Neuronal stem cell (in vitro differentiated cells): Measurements from ENCODE around the gene SAMD4A.

Experiments
- DNase-seq: peaks from one replicate; pipeline ENCODE4 v3.0.0-alpha.2; 2013; ENCODE audit warnings: low spot score
- H2AFZ ChIP-seq: one replicate; pipeline ENCODE4 v1.6.1; 2013; ENCODE audit warnings: mild to moderate bottlenecking, low read length, inconsistent platforms
- H2AK5ac ChIP-seq: 2 replicates; pipeline ENCODE4 v1.6.1; 2013; ENCODE audit warnings: low read depth, mild to moderate bottlenecking, inconsistent platforms, low read length, moderate library complexity, mixed read lengths
- H2BK120ac ChIP-seq: 2 replicates; pipeline ENCODE4 v1.6.1; 2013; ENCODE audit warnings: low read depth, mild to moderate bottlenecking, inconsistent platforms, low read length, moderate library complexity, mixed read lengths
- H2BK12ac ChIP-seq: one replicate; pipeline ENCODE4 v1.6.1; 2013; ENCODE audit warnings: low read length, inconsistent platforms
- H2BK15ac ChIP-seq: 2 replicates; pipeline ENCODE4 v1.6.1; 2013; ENCODE audit warnings: mild to moderate bottlenecking, low read length, inconsistent platforms, mixed read lengths
- H2BK5ac ChIP-seq: one replicate; pipeline ENCODE4 v1.6.1; 2013; ENCODE audit warnings: inconsistent platforms, mild to moderate bottlenecking, low read length, moderate library complexity
- H3K14ac ChIP-seq: one replicate; pipeline ENCODE4 v1.6.1; 2013; ENCODE audit warnings: low read length, inconsistent platforms
- H3K18ac ChIP-seq: 2 replicates; pipeline ENCODE4 v1.6.1; 2013; ENCODE audit warnings: low read length, inconsistent platforms
- H3K23ac ChIP-seq: 2 replicates; pipeline ENCODE4 v1.6.1; 2013; ENCODE audit warnings: low read depth, mild to moderate bottlenecking, mixed read lengths, low read length, inconsistent platforms; ENCODE audit not compliant: poor library complexity
- H3K27ac ChIP-seq: replicated peaks from 3 replicates; pipeline ENCODE4 v1.5.1; 2013; ENCODE audit warnings: low read length, inconsistent platforms
- H3K27me3 ChIP-seq, 3 experiments: 2 replicates each; pipeline ENCODE4 v1.6.1; 2013; ENCODE audit warnings: low read length in 3 of 3, mild to moderate bottlenecking in 2 of 3, inconsistent platforms in 1 of 3, low read depth in 1 of 3, mixed read lengths in 1 of 3, moderate library complexity in 1 of 3; ENCODE audit not compliant: control insufficient read depth in 3 of 3, insufficient read depth in 3 of 3
- H3K36me3 ChIP-seq, 2 donors: replicated peaks in 1 of 2; 2 replicates each; pipeline ENCODE4 v1.6.1; 2013; ENCODE audit warnings: low read length in 2 of 2; ENCODE audit not compliant: control insufficient read depth in 2 of 2, insufficient read depth in 2 of 2
- H3K4ac ChIP-seq: 2 replicates; pipeline ENCODE4 v1.6.1; 2013; ENCODE audit warnings: inconsistent platforms, mild to moderate bottlenecking, low read length, moderate library complexity
- H3K4me1 ChIP-seq, 2 donors: 1 replicate in 1 of 2; 2 replicates in 1 of 2; pipeline ENCODE4 v1.6.1; 2013; ENCODE audit warnings: low read length in 2 of 2, low read depth in 1 of 2; ENCODE audit not compliant: control insufficient read depth in 2 of 2, insufficient read depth in 1 of 2
- H3K4me2 ChIP-seq: one replicate; pipeline ENCODE4 v1.6.1; 2013; ENCODE audit warnings: mild to moderate bottlenecking, low read length, inconsistent platforms; ENCODE audit not compliant: insufficient read depth, poor library complexity, severe bottlenecking
- H3K4me3 ChIP-seq, 2 donors: 2 replicates each; pipeline ENCODE4 v1.5.1; 2013; ENCODE audit warnings: low read length in 2 of 2, mild to moderate bottlenecking in 2 of 2, inconsistent platforms in 1 of 2, moderate library complexity in 1 of 2
- H3K79me1 ChIP-seq: one replicate; pipeline ENCODE4 v1.6.1; 2013; ENCODE audit warnings: low read depth, mild to moderate bottlenecking, inconsistent platforms, low read length, moderate library complexity
- H3K9ac ChIP-seq: one replicate; pipeline ENCODE4 v1.6.1; 2013; ENCODE audit warnings: mild to moderate bottlenecking, low read depth, low read length, inconsistent platforms; ENCODE audit not compliant: poor library complexity
- H3K9me3 ChIP-seq, 2 donors: replicated peaks in 1 of 2; 2 replicates each; pipeline versions ENCODE3 to v1.6.1; 2013; ENCODE audit warnings: low read length in 2 of 2, mild to moderate bottlenecking in 2 of 2, inconsistent platforms in 1 of 2, low read depth in 1 of 2, mixed read lengths in 1 of 2, moderate library complexity in 1 of 2; ENCODE audit not compliant: control insufficient read depth in 2 of 2, insufficient read depth in 1 of 2
- H4K8ac ChIP-seq: one replicate; pipeline ENCODE4 v1.6.1; 2013; ENCODE audit warnings: low read depth, mild to moderate bottlenecking, inconsistent platforms, low read length, moderate library complexity
- H4K91ac ChIP-seq: one replicate; pipeline ENCODE4 v1.6.1; 2013; ENCODE audit warnings: low read length, low read depth, mild to moderate bottlenecking, inconsistent platforms; ENCODE audit not compliant: poor library complexity
- WGBS, 2 donors: extraction: QIAGEN DNeasy Blood & Tissue Kit; methylation state at CpG; one replicate each; pipeline ENCODE4 v1.1.7; 2013; ENCODE audit warnings: missing lambda C conversion rate in 2 of 2, mixed read lengths in 1 of 2; ENCODE audit not compliant: insufficient read length in 2 of 2, insufficient replicate concordance in 1 of 2; ENCODE audit errors: extremely low coverage in 2 of 2; 5-methylcytosine and 5-hydroxymethylcytosine counted together

The SAMD4A gene

DNA sequence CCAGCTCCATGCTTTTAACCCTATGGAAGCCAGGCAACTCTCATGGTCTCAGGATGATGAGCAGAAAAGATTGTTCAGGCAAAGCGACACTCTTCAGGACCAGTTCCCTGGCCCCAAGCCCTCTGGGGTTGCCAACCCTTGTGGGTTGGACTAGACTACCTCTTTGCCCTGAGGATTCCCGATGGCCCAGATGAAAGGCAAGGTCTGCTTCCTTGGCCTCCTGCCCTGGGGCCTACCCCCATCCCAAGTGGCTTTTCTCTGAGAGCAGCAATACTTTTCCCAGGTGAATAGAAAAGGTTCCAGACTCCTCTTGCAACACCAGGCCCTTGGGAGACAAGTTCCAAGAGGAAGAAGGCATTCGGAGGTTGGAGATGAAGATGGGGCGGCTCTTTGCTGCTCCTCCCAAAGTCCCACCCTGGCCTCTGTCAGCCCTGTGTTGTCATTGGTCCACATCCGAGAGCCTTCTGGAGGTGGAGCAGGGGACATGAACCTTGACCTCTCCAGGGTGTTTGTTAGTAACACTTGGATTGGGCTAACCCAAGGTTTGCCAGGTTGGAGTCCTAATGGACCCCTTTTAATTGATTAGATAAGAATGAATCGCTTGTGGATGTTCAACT, 204.6 kb downstream of the SAMD4A start:
- no peak overlapping the region for H4K91ac ChIP-seq
- H3K79me1 ChIP-seq, result no peaks in the 10 kb centered on the region
- no peak overlapping the region for H3K27ac ChIP-seq

GRCh38 chr14:54772451-54772881, 205.5 kb downstream of the SAMD4A start:
- no peak overlapping the region for H3K23ac ChIP-seq
- H2BK5ac ChIP-seq, result no peak overlapping the region
- no peak overlapping the region for H3K4me3 ChIP-seq
- H3K4me2 ChIP-seq, result no peak overlapping the region
- no peak overlapping the region for H4K91ac ChIP-seq
- no peak overlapping the region for H2AK5ac ChIP-seq
- no peak for DNase-seq
- no peak overlapping the region for H2AFZ ChIP-seq
- H3K27ac ChIP-seq, result peak overlapping the region; percentile 56
- H3K27me3 ChIP-seq, result no peaks in the 10 kb centered on the region
- H2BK12ac ChIP-seq, result no peak overlapping the region
- H2BK15ac ChIP-seq, result no peak overlapping the region
- WGBS, 2 donors, result no CpG with 5 or more reads among the region's 7 CpGs
- no peak overlapping the region for H3K4ac ChIP-seq
- no peak overlapping the region for H3K9ac ChIP-seq
- H4K8ac ChIP-seq, result no peak overlapping the region
- H3K36me3 ChIP-seq, result peaks cover 3 to 67% of the 10 kb centered on the region in 2 donors
- no peak overlapping the region for H3K18ac ChIP-seq
- H3K9me3 ChIP-seq, result no peaks in the 10 kb centered on the region
- no peak overlapping the region for H3K14ac ChIP-seq
- H3K4me1 ChIP-seq, result peaks cover 7 to 11% of the 10 kb centered on the region in 2 donors
- H2BK120ac ChIP-seq, result no peak overlapping the region
- no peaks in the 10 kb centered on the region for H3K79me1 ChIP-seq

More for the DNA sequence above, 204.6 kb downstream of the SAMD4A start:
- Histone ChIP-seq H2BK15ac (no peak overlapping the region), H3K4me3 (no peak overlapping the region), H3K9ac (peak overlapping the region; percentile 7), H3K18ac (no peak overlapping the region), H2AK5ac (no peak overlapping the region), H2BK12ac (no peak overlapping the region), H2BK5ac (no peak overlapping the region), H3K4me1 (peaks cover 7 to 11% of the 10 kb centered on the region in 2 donors), H3K23ac (no peak overlapping the region), H2BK120ac (no peak overlapping the region), H2AFZ (no peak overlapping the region), H3K36me3 (peaks cover 2 to 68% of the 10 kb centered on the region in 2 donors), H3K4ac (no peak overlapping the region), H3K9me3 (no peaks in the 10 kb centered on the region), H3K27me3 (no peaks in the 10 kb centered on the region), H3K4me2 (no peak overlapping the region), H4K8ac (no peak overlapping the region), H3K14ac (no peak overlapping the region)
- no CpG with 5 or more reads among the region's 6 CpGs for WGBS, 2 donors
- DNase-seq, result no peak

DNA sequence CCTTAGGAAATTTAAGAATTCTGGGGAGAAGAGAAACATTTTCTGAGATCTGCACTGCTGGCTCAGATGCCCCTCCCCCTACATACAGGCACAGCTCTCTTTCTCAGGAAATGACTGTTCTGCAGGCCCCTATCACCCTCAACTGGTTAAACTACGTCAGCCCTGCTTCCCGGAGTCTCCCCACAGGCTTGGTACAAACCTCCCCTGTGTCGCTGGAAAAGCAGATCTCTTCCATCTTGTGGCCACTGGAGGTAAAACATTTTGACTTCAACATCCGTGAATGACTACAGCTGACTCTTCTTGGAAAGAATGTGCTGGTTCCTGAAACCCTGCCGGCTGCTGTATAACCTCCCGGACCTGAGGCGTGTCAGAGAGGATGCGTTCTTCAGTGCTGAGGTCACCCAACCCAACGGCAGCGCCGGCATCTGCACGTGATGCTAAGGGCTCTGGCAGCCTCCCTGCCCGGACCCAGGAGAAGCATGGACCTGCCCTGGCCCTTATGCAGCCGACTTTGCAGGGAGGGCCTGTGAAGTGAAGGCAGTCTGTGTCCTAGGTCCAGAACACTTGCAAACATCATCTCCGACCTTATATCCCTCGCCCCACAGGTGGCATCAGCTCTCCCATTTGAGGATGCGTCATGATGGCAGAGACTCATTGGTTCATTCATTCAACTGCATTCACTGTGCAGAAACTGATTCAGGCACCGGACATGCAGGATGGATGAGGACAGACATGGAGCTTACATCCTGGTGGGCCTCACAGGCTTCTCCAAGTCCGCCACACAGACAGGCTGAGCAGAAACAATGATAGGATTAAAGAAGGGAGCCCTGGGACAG, 206.5 kb downstream of the SAMD4A start:
- Histone ChIP-seq H2AK5ac (peak overlapping the region; percentile 20), H3K4me1 (peaks cover 7 to 11% of the 10 kb centered on the region in 2 donors), H3K27ac (peak overlapping the region; percentile 56), H3K9ac (peak overlapping the region; percentile 53), H3K4me2 (no peak overlapping the region), H3K27me3 (no peaks in the 10 kb centered on the region), H3K18ac (peak overlapping the region; percentile 34), H3K79me1 (no peaks in the 10 kb centered on the region), H2BK120ac (no peak overlapping the region), H3K36me3 (peaks cover 3 to 68% of the 10 kb centered on the region in 2 donors), H4K91ac (no peak overlapping the region), H3K14ac (no peak overlapping the region), H3K9me3 (no peaks in the 10 kb centered on the region), H2BK15ac (no peak overlapping the region), H2BK5ac (no peak overlapping the region), H2AFZ (peak overlapping the region; percentile 55), H3K23ac (peak overlapping the region; percentile 12), H4K8ac (no peak overlapping the region), H3K4me3 (no peak overlapping the region), H2BK12ac (peak overlapping the region; percentile 35), H3K4ac (no peak overlapping the region)
- WGBS, 2 donors, result no CpG with 5 or more reads among the region's 19 CpGs
- DNase-seq, result peak; percentile 71

DNA sequence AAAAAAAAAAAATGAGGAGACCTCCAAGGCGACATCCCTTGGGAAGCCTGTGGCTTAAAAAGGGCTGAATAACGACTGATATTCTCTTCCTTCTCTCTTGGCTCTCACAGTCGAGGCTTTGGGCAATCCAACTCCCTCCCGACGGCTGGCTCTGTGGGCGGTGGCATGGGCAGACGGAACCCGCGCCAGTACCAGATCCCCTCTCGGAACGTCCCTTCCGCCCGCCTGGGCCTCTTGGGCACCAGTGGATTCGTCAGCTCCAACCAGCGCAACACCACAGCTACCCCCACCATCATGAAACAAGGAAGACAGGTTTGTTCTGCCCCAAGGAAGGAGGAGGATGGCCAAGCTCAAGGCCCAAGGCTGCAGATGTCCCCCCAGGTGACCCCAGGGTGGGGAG, 207.9 kb downstream of the SAMD4A start:
- H3K9ac ChIP-seq, result no peak overlapping the region
- no peak overlapping the region for H3K14ac ChIP-seq
- peaks cover 7 to 11% of the 10 kb centered on the region in 2 donors for H3K4me1 ChIP-seq
- no peak overlapping the region for H3K4ac ChIP-seq
- H3K79me1 ChIP-seq, result no peaks in the 10 kb centered on the region
- no peak overlapping the region for H2BK15ac ChIP-seq
- H4K8ac ChIP-seq, result no peak overlapping the region
- no peak overlapping the region for H2BK5ac ChIP-seq
- no peak overlapping the region for H3K27ac ChIP-seq
- no peaks in the 10 kb centered on the region for H3K9me3 ChIP-seq
- peaks cover 4 to 79% of the 10 kb centered on the region in 2 donors for H3K36me3 ChIP-seq
- DNase-seq, result no peak
- peak overlapping the region; percentile 23 for H3K18ac ChIP-seq
- H3K27me3 ChIP-seq, result no peaks in the 10 kb centered on the region
- no peak overlapping the region for H3K4me2 ChIP-seq
- no peak overlapping the region for H2AFZ ChIP-seq
- H3K23ac ChIP-seq, result no peak overlapping the region
- no peak overlapping the region for H3K4me3 ChIP-seq
- WGBS, 2 donors, result no CpG with 5 or more reads among the region's 15 CpGs
- H2BK12ac ChIP-seq, result no peak overlapping the region
- peak overlapping the region; percentile 12 for H2AK5ac ChIP-seq
- H4K91ac ChIP-seq, result no peak overlapping the region
- H2BK120ac ChIP-seq, result no peak overlapping the region
